ENCODE measurements around the gene TMEM38A. TPM values are rescaled to one million over a fixed set of nuclear protein-coding genes. Genes with fewer than 3 reads are reported as not detected.
A peak's percentile ranks its signal among the peaks of the same experiment; 100 is the strongest.

TMEM38A gene
- total RNA-seq (2022) (3.8 and 4.5 TPM in 2 replicates), Bru-seq, nascent RNA (percentile 46 among the genes with signal in this experiment), BruChase-seq, experiment 1, labeled RNA remaining after a 2-hour chase (percentile 48 among the genes with signal in this experiment), BruChase-seq, experiment 2, labeled RNA remaining after a 6-hour chase (percentile 47 among the genes with signal in this experiment)
- long read RNA-seq, transcript TMEM38A-201 (6 exons, 2,649 nt), result major isoform, 5 of 10 reads
- long read RNA-seq, partial matches to known transcripts, result 0 of 10 reads
- long read RNA-seq, other reads (novel, unspliced or antisense), result 2 of 10 reads

GRCh38 chr19:16660763-16661479 is at the start of gene TMEM38A:
TSS of gene TMEM38A (plus strand) at chr19:16661139. CDS start at chr19:16661218, 79 bp downstream.
- ChIA-PET CTCF (no interaction called here), POLR2A (interaction anchor here (0.6 to 1.4 kb wide), 3 partner anchors 11 to 88 kb away, joined by 3 to 4 read pairs (median 4); partner anchors contain the start of genes MED26 and SLC35E1)
- Mint-ChIP-seq H3K4me1 (ENCODE audit: low read depth, unreplicated experiment) (peaks cover 7% of the 10 kb centered on the region), H3K4me3 (ENCODE audit: unreplicated experiment) (peak within 1 kb of the TSS; percentile 100), H3K9me3 (ENCODE audit: unreplicated experiment) (no peaks in the 10 kb centered on the region), H3K36me3 (ENCODE audit: insufficient read depth, unreplicated experiment) (peaks cover 38% of the 10 kb centered on the region), H3K27me3 (ENCODE audit: insufficient read depth, unreplicated experiment) (no peaks in the 10 kb centered on the region), H3K27ac (ENCODE audit: unreplicated experiment) (peak within 1 kb of the TSS; percentile 99)
- peak; percentile 53 to 67 for DNase-seq
- Histone ChIP-seq H3K4me3 (ENCODE audit: low read depth, low read length) (peak within 1 kb of the TSS; percentile 97), H3K4me1 (peaks cover 5% of the 10 kb centered on the region; the same call in 1 of the 2 replicates), H3K9me3 (no peaks in the 10 kb centered on the region), H3K36me3 (ENCODE audit: control insufficient read depth, insufficient read depth, low read length) (peaks cover 4% of the 10 kb centered on the region), H3K27me3 (replicated peaks; ENCODE audit: control insufficient read depth, insufficient read depth, low read length) (no peaks in the 10 kb centered on the region)
- intact Hi-C loops (cut with micrococcal nuclease; ENCODE audit: unreplicated experiment), result loop anchor here (2.0 kb wide), 1 partner anchor 32 kb away; the partner anchor contains the start of gene MED26
- no TSS peak for BruUV-seq (replicated peaks)
- no peak for TF ChIP-seq CTCF (IDR thresholded peaks at IDR 0.05; ENCODE audit: insufficient read depth in 1 of 2, low read depth in 1 of 2, low read length in 1 of 2, severe bottlenecking in 1 of 2, unreplicated experiment in 1 of 2)

GRCh38 chr19:16612636-16613035 is 48.3 kb upstream of the TMEM38A start:
- Histone ChIP-seq H3K4me1 (no peaks in the 10 kb centered on the region), H3K27me3 (replicated peaks; ENCODE audit: control insufficient read depth, insufficient read depth, low read length) (no peaks in the 10 kb centered on the region), H3K36me3 (ENCODE audit: control insufficient read depth, insufficient read depth, low read length) (no peaks in the 10 kb centered on the region), H3K9me3 (no peaks in the 10 kb centered on the region), H3K4me3 (ENCODE audit: low read depth, low read length) (no peak overlapping the region)
- no peak for TF ChIP-seq CTCF (IDR thresholded peaks at IDR 0.05; ENCODE audit: insufficient read depth in 1 of 2, low read depth in 1 of 2, low read length in 1 of 2, severe bottlenecking in 1 of 2, unreplicated experiment in 1 of 2)
- H3K36me3 Mint-ChIP-seq (ENCODE audit: insufficient read depth, unreplicated experiment), result peaks cover 19% of the 10 kb centered on the region
- DNase-seq, result no peak
- no peak overlapping the region for H3K4me3 Mint-ChIP-seq (ENCODE audit: unreplicated experiment)
- H3K27me3 Mint-ChIP-seq (ENCODE audit: insufficient read depth, unreplicated experiment), result no peaks in the 10 kb centered on the region
- no peak overlapping the region for H3K27ac Mint-ChIP-seq (ENCODE audit: unreplicated experiment)
- ChIA-PET CTCF (no interaction called here), POLR2A (no interaction called here)
- no TSS peak for BruUV-seq (replicated peaks)
- H3K4me1 Mint-ChIP-seq (ENCODE audit: low read depth, unreplicated experiment), result peaks cover 7% of the 10 kb centered on the region
- intact Hi-C loops (cut with micrococcal nuclease; ENCODE audit: unreplicated experiment), result no loop called here
- no peaks in the 10 kb centered on the region for H3K9me3 Mint-ChIP-seq (ENCODE audit: unreplicated experiment)

- Mint-ChIP-seq H3K9me3 (ENCODE audit: unreplicated experiment) (no peaks in the 10 kb centered on the region), H3K27ac (ENCODE audit: unreplicated experiment) (no peak overlapping the region), H3K36me3 (ENCODE audit: insufficient read depth, unreplicated experiment) (peaks cover 21% of the 10 kb centered on the region), H3K4me1 (ENCODE audit: low read depth, unreplicated experiment) (peaks cover 7% of the 10 kb centered on the region), H3K27me3 (ENCODE audit: insufficient read depth, unreplicated experiment) (no peaks in the 10 kb centered on the region), H3K4me3 (ENCODE audit: unreplicated experiment) (no peak overlapping the region)
- DNase-seq, result no peak
- ChIA-PET POLR2A (no interaction called here), CTCF (no interaction called here)
- intact Hi-C loops (cut with micrococcal nuclease; ENCODE audit: unreplicated experiment), result no loop called here
- H3K4me1 ChIP-seq, result no peaks in the 10 kb centered on the region
- no peaks in the 10 kb centered on the region for H3K36me3 ChIP-seq (ENCODE audit: control insufficient read depth, insufficient read depth, low read length)
- H3K9me3 ChIP-seq, result no peaks in the 10 kb centered on the region
- TF ChIP-seq CTCF (IDR thresholded peaks at IDR 0.05; ENCODE audit: insufficient read depth in 1 of 2, low read depth in 1 of 2, low read length in 1 of 2, severe bottlenecking in 1 of 2, unreplicated experiment in 1 of 2), result no peak
- BruUV-seq (replicated peaks), result no TSS peak
- H3K4me3 ChIP-seq (ENCODE audit: low read depth, low read length), result no peak overlapping the region
- H3K27me3 ChIP-seq (replicated peaks; ENCODE audit: control insufficient read depth, insufficient read depth, low read length), result no peaks in the 10 kb centered on the region
Measured at GRCh38 chr19:16613841-16614240, 47.1 kb upstream of the TMEM38A start.

All from Caco-2 (cell line).